Subcutaneous adipose tissue (tissue), 4 donors: ENCODE results near the gene ARAP2. TPM values are rescaled to one million over a fixed set of nuclear protein-coding genes. Genes with fewer than 3 reads are reported as not detected.

Source experiments
- total RNA-seq, 4 donors: library from RNA; depleted of rRNA; stranded (reverse); fragments of >200 nt; gene quantifications; one replicate each; pipeline ENCODE4 v1.1.0, GENCODE V29; 2016
- TF ChIP-seq, protein P1 (sequence below): fragments of 450-650 bp; IDR thresholded peaks from one replicate; pipeline ENCODE4 v1.5.1; 2016; ENCODE audit warnings: low read depth, mild to moderate bottlenecking, control low read depth, antibody characterized with exemption, moderate library complexity

ARAP2 gene
- total RNA-seq, 4 donors from 2014 or later = 23.6 to 60.8 (median 34.4) TPM

DNA sequence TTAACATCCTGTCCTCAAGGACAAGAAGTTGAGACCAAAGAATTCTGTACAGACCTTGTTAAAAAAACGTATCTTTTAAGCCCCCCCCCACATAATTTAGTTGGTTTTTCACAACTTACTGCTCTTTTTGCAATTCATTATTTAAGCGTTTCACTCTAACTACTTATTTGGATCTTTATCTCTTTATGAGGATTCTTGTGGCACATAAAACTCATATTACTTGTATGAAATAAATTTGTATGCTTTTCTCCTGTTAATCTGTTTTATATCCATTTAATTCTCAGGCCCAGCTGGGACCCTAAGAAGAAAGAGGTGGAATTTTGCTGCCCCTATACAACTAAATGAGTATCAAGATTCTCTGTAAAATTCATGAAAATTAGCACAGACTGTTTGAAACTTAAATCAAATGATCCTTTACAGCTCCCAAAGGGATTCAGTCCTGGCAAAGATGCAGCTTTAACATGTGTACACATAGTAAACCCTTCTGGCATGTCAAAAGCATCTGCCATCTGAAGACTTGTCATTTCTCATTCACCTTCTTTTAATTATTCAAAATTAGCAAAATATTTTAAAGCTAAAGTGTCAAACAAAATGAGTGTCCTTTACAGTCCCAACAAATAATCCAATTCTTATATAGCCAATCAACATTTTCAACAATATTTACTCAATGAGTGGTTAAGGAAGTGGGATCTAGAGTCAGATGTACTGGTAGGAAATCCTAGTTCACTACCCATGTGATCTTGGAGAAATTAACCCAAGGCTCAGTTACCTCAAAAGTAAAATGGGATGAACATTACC lies 17.7 kb downstream of the ARAP2 start:
- TF ChIP-seq, protein P1, sequence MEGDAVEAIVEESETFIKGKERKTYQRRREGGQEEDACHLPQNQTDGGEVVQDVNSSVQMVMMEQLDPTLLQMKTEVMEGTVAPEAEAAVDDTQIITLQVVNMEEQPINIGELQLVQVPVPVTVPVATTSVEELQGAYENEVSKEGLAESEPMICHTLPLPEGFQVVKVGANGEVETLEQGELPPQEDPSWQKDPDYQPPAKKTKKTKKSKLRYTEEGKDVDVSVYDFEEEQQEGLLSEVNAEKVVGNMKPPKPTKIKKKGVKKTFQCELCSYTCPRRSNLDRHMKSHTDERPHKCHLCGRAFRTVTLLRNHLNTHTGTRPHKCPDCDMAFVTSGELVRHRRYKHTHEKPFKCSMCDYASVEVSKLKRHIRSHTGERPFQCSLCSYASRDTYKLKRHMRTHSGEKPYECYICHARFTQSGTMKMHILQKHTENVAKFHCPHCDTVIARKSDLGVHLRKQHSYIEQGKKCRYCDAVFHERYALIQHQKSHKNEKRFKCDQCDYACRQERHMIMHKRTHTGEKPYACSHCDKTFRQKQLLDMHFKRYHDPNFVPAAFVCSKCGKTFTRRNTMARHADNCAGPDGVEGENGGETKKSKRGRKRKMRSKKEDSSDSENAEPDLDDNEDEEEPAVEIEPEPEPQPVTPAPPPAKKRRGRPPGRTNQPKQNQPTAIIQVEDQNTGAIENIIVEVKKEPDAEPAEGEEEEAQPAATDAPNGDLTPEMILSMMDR = no peak

DNA sequence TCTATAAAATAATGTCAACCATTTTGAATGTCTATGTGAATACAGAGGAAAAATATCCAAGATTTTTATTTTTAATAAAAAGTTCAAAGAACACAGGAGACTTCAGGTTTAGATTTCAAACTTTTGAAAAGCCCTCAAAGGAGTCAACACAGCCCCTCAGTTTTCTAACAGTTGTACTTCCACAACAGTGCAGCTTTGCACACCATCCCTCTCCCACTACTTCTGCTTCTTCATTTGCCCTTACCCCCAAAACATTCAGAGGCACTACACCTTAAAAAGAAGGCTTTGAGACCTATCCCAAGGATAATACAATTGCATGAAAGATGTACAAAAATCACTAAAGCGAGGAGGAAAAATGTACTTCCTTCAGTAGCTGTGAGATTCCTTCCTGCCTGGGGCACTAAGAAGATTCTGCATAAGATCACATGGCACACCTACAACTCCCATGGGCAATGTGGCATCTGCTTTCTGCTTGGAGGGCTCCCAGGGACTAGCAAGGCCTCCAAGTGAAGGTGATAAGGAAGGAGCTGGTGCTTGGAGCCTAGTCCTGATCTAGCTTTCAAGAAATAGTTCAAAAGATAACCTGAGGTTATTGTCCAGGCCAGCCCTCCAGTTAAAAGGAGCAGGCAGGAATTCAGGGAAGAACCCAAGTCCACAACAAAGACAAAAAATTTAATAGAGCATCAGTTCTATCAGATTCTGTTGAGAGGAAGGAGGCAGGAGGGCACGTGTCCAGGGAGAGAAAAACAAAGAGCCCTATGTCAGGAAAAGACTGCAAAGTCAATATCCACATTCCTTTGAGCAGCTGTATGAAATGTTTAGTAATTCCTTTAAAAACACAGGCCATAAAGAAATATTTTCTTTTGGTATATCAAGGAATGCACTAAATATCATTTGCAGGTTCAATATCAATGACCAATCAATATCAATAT lies 19.1 kb downstream of the ARAP2 start:
- TF ChIP-seq, protein P1 = no peak

DNA sequence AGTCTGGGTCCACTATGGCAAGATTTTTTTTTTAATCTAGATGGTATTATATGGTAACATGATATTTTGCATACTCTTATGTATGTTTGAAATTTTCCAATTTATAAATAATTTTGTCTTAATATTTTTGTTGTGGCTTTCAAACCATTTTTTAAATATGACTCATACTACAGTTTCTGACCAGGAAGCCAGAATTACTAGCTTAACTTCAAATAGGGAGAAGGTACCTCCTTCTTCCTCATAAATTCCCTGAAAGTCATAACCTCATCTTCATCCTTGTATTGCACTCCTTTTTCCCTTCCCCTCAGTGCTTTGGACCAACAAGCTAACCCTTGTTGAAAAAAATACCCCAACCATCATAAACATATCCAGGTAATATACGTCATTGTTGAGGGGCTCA lies 21.6 kb downstream of the ARAP2 start:
- TF ChIP-seq, protein P1 = no peak

DNA sequence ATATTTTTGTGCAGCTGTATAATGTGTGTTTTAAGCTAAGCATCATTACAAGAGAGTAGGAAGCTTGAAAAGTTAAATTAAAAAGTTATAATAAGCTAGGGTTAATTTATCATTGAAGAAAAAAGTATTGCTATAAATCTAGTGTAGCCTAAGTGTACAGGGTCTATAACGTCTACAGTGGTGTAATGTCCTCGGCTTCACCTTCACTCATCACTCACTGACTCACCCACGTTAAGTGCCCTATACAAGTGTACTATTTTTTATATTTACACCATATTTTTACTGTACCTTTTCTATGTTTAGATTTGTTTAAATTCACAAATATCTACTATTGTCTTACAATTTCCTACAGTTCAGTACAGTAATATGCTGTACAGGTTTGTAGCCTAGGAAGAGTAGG lies 23.5 kb downstream of the ARAP2 start:
- TF ChIP-seq, protein P1 = no peak

DNA sequence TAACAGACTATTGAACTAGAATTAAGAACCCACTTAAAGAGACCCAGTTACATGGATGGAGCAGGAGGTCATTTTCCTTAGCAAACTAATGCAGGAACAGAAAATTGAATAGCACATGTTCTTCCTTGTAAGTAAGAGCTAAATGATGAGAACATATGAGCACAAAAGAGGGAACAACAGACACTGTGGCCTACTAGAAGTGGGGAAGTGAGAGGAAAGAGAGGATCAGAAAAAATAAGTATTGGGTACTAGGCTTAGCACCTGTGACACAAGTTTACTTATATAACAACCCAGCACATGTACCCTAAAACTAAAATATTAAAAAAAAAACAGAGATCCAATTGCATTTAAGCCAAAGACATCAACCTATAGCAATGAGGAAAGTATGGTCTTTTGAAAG lies 26.2 kb downstream of the ARAP2 start:
- TF ChIP-seq, protein P1 = no peak

DNA sequence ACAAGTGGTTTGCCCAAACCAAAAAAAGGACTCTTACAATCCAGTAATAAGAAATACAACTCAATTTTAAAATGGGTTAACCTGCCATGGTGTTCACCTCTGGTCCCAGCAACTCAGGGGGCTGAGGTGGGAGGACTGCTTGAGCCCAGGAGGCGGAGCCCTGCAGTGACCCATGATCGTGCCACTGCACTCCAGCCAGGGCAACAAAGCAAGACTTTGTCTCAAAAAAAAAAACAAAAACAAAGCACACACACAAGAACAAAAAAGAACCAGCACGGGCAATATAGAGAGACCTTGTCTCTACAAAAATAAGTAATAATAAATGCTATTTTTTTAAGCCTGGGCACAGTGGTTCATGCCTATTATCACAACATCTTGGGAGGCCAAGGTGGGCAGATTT lies 28.7 kb downstream of the ARAP2 start:
- TF ChIP-seq, protein P1 = no peak
